Activated CD8-positive, alpha-beta memory T cell treated with anti-CD3 and anti-CD28 coated beads, Interleukin-2, amount 50 U/mL, for 48 hours (primary cell): ENCODE data around the gene NRP2.

Experiments used
- DNase-seq: peaks from one replicate; pipeline ENCODE4 v3.0.0-alpha.2; 2020

The NRP2 gene

DNA sequence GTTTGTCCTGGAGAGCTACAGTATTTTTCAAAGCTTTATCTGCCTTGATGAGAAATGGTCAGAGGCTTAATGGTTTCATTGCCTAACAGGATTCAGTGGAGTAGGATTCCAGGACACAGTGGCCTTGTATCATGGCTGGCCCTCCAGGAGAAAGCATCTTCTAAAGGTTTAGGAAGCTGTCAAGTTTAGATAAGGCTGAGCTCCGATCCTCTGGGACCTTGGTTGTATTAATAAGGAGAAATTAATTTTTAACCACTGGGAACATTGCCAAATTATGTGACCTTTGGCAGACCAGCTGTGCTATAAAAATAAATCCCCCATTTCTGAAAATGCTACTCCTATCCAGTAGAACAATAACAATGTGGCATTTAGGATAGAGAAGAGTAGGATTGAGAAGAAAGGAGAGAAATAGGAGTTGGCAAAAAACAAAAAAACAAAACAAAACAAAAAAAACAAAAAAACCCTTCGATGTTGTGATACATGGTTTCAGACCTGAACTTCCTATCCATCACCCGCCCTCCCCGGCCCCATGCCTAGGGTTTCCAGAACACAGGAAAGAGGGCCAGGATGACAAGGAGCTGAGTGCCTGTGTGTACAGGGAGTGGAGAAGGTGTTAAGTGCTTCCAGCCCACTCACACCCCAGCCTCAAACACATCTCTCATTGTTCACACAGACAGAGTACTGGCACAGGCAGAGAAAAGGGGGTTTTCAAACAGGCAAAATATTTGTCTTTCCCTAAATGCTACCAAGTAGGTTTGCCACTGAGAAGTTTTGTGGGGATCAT, 6.3 kb downstream of the NRP2 start:
- DNase-seq, result no peak

DNA sequence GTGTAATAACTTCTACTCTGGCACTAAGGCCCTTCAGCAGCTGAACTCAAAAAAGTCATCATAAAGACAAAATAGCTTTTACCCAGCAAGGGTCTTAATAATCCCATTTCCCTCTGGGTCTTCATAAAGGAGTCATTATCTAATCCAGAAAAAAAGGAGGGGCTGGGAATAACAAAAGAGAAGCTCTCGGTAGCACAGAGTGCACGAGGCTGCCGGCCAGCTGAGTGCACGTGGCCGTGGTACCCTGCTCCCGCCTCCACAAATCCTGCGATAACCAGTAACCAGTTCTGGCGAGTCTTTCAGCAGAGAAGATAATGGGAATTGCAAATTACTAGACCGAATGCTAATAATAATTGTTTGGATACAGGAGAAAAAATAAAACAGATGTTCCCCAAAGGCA, 7.5 kb downstream of the NRP2 start:
- no peak for DNase-seq

DNA sequence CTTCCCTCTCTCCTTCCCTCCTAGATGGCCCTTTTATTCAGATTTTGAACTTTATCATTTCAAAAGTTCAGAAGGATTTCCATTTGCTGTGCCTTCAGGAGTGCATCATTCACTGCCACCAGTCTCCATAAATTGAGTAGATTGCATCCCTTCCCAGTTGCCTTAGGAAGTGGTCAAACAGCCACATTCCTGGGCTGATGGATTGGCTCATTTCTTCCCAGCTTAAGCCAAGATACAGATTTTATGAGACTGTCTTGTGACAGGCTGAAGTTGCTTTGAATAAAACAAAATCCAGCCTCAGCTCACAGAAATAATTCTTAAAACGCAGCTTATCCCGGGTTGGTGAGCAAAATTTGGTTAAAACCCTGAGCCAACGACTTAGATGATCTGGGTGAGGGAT, 9.8 kb downstream of the NRP2 start:
- no peak for DNase-seq

DNA sequence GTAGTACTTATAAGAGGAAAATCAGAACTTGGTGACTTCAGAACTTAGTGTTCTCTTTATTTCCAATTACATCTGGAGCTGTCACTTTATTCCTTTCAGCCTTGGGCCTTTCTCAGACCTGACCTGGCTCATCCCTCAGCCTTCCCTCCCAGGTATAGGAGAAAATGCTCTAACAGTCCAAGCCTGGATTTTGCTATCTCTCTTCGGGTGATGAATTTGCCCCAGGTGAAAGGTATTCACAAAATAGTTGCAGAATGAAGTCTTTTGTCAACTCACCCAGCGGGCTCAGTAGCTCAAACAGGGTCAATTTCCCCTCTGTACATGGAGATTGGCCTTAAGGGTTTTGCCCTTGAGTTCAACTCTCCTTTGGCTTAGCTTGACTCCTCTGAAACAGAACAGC, 12.0 kb downstream of the NRP2 start:
- DNase-seq, result no peak

DNA sequence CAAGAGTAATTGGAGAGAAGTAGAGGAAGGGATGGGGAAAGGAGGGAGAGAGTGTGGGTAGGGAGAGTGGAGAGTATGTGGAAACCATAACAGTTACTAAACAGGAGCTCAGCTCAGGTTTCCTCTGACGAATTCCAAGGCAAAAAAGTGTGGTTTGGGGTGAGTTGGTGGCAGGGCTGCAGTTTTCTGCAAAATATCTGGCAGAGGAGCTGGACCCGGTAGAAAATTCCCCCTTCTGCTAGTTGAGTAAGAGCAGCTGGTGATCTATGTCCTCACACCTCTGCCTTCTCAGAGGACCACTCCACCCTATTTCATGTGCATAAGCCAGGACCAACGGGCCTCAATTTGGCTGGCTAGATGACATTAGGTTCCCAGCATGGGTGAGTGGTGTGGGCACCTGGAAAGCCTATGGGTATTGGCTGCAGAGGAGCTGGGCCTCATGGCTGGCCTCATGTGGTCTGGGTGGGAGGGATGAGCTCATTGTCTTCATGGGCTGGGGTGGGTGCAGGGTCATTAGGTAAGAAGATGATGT, 13.2 kb downstream of the NRP2 start:
- DNase-seq, result no peak

DNA sequence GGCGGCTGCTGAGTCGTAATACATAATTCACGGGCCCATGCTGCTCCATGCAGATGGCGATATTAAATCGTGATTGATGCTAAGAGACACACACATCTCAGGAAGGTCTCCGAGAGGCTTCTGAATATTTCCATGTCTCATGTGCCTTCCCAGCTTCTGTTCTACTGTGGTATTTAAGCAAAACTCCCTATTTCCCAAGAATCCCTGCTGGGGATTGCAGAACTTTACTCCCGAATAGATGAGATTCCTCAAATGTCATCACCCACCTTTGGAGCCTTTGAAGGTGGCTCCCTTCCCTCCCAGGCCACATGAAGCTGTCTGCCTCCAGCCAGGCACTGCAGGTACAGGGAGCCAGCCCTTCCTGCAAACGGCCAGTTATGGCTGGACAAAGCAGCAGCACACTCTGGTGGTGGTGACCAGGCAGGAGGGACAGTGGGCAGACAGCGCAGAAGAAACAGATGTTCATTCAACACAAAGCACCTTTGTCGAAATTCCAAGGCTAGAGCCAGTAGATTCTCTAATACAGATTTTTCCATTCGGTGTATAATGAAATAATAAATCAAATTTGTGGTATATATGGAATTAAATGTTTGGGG, 14.1 kb downstream of the NRP2 start:
- no peak for DNase-seq

DNA sequence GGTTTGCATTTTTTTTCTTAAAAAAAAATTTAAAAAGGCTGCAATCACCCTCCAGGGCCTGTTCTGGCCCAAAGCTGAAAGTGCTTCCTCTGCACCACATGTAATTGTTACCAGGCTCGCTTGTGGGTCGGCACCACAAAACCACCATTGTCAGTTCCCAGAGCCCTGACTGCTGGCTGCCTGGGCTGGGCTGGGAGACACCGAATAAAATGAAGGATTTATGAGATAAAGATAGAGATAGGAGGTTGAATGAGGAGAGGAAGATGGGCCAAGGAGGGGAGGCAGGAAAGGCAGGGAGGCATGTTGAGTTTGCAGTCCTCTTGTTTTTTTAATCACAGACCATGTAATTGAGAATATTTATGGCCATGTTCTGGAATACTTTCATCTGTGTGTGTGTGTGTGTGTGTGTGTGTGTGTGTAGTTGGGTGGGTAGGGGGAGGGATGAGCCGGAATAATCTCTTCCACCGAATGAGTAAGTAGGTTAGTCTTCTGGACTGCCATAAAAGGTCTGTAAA, 14.7 kb downstream of the NRP2 start:
- DNase-seq, result no peak

DNA sequence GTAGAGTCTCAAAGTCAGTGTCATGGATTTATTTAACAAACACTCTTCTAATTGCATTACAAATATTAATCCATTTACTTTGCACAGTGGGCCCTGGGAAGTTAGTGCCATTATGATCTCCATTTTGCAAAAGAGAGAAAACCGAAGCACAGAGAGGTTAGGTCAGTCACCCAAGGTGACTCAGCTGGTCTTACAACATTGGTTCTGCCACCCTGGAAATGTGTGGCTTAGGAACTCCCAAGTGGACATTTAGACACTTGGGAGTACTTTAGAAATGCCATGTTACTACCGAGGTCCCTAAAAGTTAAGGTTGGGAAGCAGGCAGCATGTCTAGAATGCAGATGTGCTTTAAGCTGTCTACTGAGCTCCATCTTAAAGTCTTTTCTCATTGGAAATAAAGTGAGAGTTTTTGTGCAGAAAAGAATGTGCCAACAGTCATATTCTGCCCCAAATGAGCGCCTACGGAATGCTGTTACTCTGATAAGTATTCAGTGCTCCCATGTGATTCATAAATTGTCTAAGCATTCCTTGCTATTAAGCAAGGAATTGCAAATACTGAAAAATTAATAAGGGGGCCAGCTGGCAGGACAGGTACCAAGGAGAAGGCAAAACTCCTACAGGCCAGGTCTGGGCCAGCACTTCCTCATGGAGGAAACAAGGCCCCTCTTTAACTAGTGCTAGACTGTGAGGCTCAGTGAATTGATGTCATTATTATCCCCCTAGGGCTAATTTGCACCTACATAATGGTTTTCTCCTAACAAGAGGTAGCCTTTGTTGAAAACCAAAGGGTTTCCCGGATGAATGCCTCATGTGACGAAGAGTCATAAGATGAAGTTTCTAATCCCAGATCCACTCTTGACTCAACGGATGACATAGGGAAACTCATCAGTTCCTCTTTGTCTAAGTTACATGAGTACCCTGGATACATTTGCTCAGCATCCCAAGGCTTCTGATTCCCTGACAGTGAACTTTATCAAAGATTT, 16.3 kb downstream of the NRP2 start:
- DNase-seq, result no peak

DNA sequence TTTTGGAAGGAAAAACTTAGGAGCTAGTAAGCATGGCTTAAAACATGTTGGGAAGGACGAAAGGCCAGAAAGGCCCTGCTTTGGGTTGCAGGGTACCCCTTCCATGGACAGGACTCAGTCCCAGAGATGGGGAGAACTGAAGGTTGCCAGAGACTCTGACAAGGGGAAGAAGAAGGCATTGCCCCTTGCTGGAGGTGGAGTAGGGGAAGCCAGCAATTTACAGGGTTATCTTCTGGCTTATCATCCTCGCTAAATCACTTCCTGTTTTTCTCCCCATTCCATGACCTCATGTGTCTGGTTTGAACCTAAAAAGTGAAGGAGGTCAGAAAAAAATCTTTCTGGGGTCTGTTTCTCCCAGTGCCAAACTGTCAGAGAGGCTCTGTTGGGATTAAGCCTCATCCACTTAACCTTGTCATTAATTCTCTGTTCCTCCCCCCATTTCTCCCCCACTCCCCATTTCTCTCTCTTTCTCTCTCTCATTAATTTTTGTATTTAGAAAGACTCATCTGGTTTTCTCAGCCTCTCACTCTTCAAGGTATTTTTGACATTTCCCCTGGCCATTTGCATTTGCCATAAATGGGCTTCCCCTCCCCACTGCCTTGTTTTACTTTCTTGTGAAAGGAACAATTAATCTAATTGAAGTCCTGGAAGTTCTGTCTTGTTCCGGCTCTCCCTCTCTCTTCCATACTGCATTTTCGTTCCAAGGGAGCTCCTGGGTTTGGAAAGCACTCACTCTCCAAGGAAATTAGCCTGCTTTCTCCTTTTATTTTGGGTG, 17.4 kb downstream of the NRP2 start:
- no peak for DNase-seq

DNA sequence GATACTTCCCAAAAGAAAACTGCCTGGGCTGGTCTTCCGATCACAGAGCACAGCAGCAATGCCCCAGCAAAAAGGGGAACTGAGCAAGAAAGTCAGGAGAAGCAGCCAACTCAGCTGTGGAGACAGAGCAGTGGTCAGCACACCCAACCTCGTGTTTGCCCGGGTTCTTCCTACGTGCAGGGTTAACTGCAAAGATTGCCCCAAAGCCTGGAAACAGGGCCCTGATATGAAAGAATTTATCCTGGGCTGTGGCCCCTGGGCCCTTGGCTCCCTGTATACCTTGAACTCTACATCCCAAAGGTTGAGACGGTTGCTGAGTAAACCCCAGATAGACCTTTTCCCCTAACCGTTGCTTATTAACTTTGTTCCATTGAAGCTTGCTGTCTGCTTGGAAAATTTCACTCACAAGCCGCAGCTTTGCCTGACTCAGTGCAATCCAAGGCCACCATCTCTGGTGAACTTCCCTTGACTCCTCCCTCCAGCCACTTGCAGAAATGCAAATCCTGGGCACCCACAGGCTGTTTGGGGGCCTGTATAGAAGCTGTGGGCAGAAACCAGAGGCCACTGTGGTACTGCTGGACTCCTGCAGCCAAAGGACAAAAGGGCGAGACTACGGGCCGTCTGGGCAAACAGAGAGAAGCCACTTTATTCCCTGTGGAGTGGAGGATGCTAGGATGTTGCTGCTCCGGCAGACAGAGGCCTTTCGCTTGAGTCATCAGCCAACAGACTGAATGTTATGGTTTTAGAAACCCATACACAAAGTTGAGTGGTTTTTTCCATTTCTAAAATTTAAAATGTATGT, 18.2 kb downstream of the NRP2 start:
- DNase-seq, result no peak

DNA sequence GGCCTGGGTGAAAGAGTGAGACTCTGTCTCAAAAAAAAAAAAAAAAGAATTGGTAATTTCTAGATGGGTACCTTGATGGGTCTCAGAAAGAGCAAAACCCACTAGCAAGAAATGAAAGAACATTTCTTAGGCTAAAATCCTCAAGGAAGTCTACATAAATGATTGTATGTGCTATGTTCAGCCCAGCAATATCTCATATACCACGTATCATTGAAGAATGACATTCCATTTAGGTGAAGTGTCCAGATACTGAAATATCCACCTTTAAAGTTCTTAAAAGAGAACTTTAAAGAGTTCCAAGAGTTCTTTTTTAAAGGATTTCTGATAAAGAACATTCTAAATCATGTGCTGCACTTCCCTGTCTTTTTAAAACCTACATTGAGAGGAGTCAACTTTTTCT, 19.2 kb downstream of the NRP2 start:
- DNase-seq, result no peak

DNA sequence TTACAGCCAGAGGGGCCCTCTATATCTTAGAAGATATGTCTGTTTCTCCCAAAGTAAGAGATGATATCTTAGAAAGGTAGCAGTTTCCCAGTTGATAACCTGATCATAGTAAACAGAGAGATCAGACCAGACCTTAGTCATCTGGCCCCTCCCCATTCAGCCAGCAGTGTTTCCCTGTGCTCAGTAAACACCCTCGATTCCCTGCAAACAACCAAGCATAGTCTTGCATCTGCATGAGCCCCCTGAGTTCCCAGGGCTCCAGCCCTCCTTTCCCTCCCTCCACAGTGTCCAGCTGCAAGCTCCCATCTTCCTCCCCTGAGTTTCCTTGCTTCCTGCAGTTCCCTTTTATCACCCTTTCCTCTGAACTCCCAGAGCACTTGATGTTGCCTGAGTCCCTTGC, 20.3 kb downstream of the NRP2 start:
- DNase-seq, result no peak

DNA sequence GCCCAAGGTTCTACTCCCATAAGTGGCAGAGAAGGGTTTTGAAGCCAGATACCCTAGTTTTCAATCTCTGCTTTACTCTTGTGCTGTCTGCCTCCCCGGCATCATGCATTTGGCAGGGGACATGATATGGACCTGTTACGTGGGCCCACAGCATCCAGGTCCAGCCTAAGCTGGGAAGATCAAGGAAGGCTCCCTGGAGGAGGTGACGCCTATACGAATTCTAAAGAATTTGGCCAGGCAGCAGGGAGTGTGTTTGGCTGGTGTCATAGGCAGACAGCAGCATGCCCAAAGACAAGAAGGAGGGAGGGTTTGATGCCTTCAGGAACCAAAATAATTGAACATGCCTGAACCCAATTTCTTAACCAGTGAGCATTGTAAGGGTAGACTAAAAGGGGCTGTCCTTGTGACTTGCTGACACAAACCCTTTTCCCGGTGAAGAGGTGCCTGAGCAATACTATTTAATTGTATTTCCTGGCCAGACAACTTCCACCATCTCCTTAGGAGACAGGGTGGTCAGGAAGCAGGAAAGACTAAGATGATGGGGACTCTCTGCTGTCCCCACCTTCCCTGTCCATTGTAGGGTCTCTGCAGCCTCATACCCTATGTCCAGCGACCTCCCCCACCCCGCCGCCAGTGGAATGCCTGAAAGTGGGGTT, 21.3 kb downstream of the NRP2 start:
- no peak for DNase-seq

DNA sequence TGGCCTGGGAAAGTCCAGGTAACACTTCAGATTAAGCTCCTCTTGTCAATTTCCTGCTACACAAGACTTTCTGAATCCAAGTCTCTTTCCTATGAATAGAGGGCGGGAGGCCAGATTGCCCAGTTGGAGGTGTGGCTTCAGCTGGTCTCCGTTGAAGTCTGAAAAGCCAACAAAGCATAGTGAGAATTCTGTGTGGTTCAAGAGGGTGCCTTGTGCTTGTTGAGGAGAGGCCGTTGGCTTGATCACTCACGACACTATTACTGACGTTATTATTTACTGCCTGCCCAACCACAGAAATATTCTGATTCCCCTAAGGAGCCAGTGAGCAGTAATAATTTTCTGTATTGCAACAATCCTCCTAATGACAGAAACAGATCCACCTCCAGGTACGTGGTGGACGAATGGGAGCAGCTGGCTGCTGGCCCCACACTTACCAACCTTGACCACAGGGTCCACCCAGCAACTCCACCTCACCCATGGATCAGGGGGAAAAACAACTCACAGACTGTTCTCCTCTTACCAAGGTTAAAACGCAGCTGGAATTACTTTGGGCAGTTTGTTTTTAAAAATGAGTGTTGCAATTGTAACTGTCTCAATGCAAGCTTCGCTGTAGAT, 21.9 kb downstream of the NRP2 start:
- no peak for DNase-seq

DNA sequence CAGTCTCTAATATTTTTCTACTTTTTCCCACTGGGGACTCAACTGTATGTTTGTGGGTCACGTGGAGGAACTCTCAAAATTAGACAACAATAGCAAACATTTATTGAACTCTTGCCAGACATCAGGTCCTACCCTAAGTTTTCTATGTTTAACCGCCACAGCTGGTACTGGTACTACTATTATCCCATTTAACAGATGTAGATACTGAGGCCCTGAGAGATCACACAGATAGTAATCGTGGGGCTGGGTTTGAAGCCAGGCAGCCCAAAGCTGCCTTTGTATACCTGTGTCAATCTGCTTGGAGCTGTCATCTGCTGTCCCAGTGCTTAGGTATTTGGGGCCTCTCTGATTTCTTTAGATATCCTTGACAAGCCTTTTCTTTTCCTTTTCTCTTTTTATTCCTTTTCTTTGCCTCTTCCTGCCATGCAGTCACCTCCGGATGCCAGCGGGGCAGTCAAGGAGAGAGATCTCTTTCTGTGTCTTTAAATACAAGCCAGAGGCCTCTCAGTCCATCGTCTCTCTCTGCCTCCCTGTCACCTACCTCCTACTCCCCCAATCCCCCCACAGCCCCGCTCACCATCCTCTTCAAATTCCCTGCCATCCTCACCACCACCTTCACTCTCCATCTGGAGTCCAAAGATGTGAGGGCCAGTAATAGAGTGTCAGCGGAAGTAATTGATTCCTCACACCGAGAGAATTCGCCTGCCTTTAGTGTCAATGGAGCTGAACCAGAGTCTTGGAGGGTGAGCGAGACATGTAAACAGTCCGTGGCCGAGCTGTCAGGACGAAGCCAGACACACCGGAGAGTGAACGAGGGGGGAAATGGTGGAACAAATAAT, 23.4 kb downstream of the NRP2 start:
- DNase-seq, result no peak

DNA sequence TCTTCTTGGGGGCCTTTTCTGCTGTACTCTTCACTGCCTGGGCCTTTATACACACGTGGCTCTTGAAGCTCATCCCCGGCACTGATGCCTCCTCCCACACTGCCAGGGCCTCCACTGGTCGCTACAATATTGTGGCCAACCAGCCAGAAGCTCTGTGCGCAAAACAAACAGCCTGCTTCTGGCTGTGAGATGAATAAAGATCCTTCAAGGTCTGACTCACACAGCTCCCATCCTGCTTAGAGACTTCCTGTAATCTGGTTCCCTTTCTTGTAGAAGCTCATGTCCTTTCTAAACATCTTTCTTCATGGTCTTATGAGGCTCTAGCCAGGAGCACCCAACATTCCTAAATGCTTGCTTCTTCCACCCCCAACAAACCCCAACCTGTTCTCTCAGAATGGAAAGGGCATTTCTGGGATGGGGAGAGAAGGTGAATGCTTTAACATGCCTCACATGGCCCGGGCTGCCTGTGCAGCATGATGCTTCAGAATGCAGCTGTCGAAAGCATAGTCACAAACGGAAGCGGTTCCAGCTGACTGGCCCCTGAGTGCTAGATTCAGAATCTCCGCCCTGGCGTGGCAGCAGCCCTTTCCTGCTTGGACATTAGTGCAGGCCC, 24.6 kb downstream of the NRP2 start:
- no peak for DNase-seq

DNA sequence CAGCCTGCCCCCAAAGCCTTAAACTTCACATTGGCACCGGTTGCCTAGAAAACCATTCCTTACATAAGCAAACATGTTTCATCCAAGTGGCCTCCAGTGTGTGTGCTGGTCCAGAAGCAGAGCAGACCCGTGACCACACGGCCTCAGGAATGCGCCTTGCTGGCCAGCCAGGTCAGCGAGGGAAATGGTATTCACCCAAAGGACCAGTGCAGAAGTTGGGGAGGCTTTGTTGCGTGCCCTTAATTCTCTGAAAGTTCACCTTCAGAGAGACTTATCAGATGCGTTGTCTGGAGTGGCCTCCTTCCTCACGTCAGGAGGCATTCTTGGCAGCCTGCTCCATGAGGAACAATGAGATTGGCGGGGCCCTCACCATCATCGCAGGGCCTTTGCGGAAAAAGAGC, 25.9 kb downstream of the NRP2 start:
- no peak for DNase-seq

DNA sequence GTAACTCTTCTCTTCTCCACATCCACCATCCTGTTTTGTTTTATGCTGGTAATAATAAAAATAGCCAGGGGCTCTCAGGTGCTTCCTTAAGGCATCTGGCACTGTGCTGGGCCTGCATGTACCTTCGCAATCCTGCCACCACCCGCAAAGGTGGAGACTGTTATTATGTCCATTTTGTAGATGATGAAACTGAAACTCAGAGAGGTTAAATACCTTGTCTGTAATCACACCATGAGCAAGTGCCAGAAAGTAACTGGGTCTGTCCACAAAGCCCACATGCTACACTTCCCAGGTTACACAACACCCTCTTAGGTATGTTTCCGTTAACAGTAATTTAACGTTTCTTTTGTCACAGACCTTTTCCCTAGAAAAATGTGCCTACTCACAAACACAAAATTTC, 27.0 kb downstream of the NRP2 start:
- no peak for DNase-seq

DNA sequence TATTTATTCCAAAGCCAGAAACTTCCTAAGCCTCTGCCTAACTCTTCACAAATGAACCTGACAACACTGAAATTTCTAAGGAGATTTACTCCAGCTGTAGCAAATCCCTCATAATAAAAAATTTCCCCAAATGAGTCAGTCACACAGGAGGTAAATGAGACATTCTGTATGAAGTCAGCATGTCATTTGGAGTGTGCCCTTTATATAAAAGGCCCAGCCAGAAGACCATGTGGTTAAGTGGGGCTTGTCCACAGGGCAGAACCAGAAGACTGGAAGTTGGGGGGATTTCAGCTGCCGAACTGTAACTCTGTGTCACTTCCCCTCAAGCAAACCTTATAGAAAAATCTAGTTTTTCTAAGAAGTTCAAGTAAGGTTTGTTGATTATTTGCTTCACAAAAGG, 30.2 kb downstream of the NRP2 start:
- DNase-seq, result no peak
